ENCODE results near the gene RHEX.

The RHEX gene

GRCh38 chr1:206120406-206120805 is 67.4 kb downstream of the RHEX start:
- DNase-seq, result no peak

GRCh38 chr1:206121269-206121668 is 68.3 kb downstream of the RHEX start:
- no peak for DNase-seq

- DNase-seq, result no peak
These were observed 69.7 kb downstream of the RHEX start for GRCh38 chr1:206122686-206123085.

- DNase-seq, result no peak
These were observed 72.4 kb downstream of the RHEX start for GRCh38 chr1:206125346-206125745.

GRCh38 chr1:206127336-206127735 is 74.4 kb downstream of the RHEX start:
- DNase-seq, result no peak

- DNase-seq, result no peak
These were observed 75.2 kb downstream of the RHEX start for GRCh38 chr1:206128196-206128595.

- DNase-seq, result no peak
These were observed 78.1 kb downstream of the RHEX start for GRCh38 chr1:206131037-206131436.

GRCh38 chr1:206133751-206134415 is 80.9 kb downstream of the RHEX start:
- no peak for DNase-seq

GRCh38 chr1:206135248-206135647 is 82.3 kb downstream of the RHEX start:
- DNase-seq, result no peak

GRCh38 chr1:206136241-206136640 is 83.3 kb downstream of the RHEX start:
- DNase-seq, result no peak

GRCh38 chr1:206142011-206142410 is 89.0 kb downstream of the RHEX start:
- no peak for DNase-seq

- no peak for DNase-seq
These were observed 89.8 kb downstream of the RHEX start for GRCh38 chr1:206142770-206143169.

GRCh38 chr1:206143537-206144172 is 90.7 kb downstream of the RHEX start:
- no peak for DNase-seq

- no peak for DNase-seq
These were observed 91.6 kb downstream of the RHEX start for GRCh38 chr1:206144605-206145004.

- no peak for DNase-seq
These were observed 92.9 kb downstream of the RHEX start for GRCh38 chr1:206145771-206146290.
